NCI-H1092 treated with DMSO at 0.1 percent for 48 hours (cell line): ENCODE results near the gene USP17L10.
"Not testable (repeated sequence)": the region's sequence is repeated elsewhere in the genome, so short reads cannot be mapped to it uniquely, and the experiment has no call there.

Experiments
- DNase-seq: peaks from one replicate; lab custom pipeline; 2025; lab: John Stamatoyannopoulos, UW

Gene USP17L10, protein sequence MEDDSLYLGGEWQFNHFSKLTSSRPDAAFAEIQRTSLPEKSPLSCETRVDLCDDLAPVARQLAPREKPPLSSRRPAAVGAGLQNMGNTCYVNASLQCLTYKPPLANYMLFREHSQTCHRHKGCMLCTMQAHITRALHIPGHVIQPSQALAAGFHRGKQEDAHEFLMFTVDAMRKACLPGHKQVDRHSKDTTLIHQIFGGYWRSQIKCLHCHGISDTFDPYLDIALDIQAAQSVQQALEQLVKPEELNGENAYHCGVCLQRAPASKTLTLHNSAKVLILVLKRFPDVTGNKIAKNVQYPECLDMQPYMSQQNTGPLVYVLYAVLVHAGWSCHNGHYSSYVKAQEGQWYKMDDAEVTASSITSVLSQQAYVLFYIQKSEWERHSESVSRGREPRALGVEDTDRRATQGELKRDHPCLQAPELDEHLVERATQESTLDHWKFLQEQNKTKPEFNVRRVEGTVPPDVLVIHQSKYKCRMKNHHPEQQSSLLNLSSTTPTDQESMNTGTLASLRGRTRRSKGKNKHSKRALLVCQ

GRCh38 chr4:9210357-9210756 is at the start of gene USP17L10:
Gene USP17L10 (plus strand): TSS chr4:9210657. CDS start chr4:9210657, 0 bp downstream.
- DNase-seq, result not testable (repeated sequence)

DNA sequence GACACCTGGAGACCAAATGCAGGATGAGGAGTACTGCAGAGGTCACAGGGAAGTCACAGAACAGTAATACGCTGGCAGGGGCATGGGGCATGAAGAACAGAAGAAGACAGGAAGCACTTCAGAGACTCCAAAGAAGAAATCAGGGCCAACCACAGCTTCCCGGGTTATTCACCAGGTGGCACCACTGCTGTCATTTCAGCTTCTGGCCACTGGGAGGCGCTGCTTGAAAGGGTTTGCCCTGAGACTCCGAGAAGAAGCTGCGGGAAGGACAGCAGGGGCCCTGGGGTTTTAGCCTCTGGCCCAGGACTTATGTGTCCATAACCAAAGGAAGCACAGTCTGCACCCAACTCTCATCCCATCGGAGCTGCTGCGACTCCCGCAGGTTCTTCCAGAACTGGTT is 44.5 kb upstream of the USP17L10 start:
- DNase-seq, result not testable (repeated sequence)

DNA sequence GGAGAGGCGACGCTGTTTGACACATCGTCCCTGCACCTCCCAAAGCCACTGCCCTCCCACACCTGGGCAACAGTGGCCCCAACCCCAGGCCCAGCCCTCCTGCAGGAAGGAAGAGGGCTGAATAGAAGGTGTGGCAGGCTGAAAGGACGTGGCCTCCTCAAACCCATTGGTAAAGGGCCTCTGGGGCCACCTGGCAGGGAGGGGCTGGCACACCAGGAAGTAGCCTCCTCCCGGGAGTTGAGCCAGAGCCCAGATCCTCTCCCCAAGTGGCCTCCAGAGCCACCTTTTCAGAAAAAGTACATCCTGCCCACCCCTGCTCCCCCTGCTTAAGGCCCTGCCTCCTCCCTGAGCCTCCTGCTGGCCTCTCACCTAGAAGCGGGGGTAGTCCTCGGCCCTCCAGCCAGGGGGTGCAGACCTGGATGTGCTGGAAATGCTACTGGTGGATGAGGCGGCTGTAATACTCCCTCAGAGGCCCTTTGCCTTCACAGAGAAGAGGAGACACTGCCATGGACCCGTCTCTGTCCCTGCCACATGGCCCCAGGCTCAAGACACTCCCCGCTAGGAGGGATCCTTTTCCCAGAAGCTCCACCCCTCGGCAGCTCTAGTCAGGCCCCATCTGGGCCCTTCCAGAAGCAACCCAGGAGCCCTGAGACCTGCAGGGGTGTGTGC is 40.5 kb upstream of the USP17L10 start, which contains the start of gene FAM90A26:
FAM90A26 (plus strand) TSS at position 619 of the 669 bp plus-strand sequence. CDS start 2,764 bp downstream, outside the sequence.
- not testable (repeated sequence) for DNase-seq

GRCh38 chr4:9214701-9215100 is 4.2 kb downstream of the USP17L10 start:
- DNase-seq, result not testable (repeated sequence)

GRCh38 chr4:9215105-9215504 is 4.6 kb downstream of the USP17L10 start, which contains the start of gene USP17L11:
Gene USP17L11 (plus strand): TSS chr4:9215405. CDS start chr4:9215405, 0 bp downstream.
- not testable (repeated sequence) for DNase-seq

GRCh38 chr4:9219852-9220251 is 9.4 kb downstream of the USP17L10 start, which contains the start of gene USP17L12:
Gene USP17L12 (plus strand): TSS chr4:9220152. CDS start chr4:9220152, 0 bp downstream.
- DNase-seq, result not testable (repeated sequence)

GRCh38 chr4:9224596-9224995 is 14.1 kb downstream of the USP17L10 start, which contains the start of gene USP17L13:
Gene USP17L13 (plus strand): TSS chr4:9224896. CDS start chr4:9224896, 0 bp downstream.
- not testable (repeated sequence) for DNase-seq

DNA sequence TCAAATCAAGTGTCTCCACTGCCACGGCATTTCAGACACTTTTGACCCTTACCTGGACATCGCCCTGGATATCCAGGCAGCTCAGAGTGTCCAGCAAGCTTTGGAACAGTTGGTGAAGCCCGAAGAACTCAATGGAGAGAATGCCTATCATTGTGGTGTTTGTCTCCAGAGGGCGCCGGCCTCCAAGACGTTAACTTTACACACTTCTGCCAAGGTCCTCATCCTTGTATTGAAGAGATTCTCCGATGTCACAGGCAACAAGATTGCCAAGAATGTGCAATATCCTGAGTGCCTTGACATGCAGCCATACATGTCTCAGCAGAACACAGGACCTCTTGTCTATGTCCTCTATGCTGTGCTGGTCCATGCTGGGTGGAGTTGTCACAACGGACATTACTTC is 19.8 kb downstream of the USP17L10 start:
- DNase-seq, result not testable (repeated sequence)

GRCh38 chr4:9234085-9234484 is 23.6 kb downstream of the USP17L10 start, which contains the start of gene USP17L15:
Gene USP17L15 (plus strand): TSS chr4:9234385. CDS start chr4:9234385, 0 bp downstream.
- DNase-seq, result not testable (repeated sequence)

- DNase-seq, result not testable (repeated sequence)
These were observed 28.0 kb downstream of the USP17L10 start for GRCh38 chr4:9238461-9238860.

GRCh38 chr4:9243579-9243978 is 33.1 kb downstream of the USP17L10 start, which contains the start of gene USP17L17:
Gene USP17L17 (plus strand): TSS chr4:9243879. CDS start chr4:9243879, 0 bp downstream.
- not testable (repeated sequence) for DNase-seq

- not testable (repeated sequence) for DNase-seq
These were observed 37.7 kb downstream of the USP17L10 start, which contains the start of gene USP17L18 for GRCh38 chr4:9247953-9248680. Gene USP17L18 (plus strand): TSS chr4:9248630. CDS start chr4:9248630, 0 bp downstream.

DNA sequence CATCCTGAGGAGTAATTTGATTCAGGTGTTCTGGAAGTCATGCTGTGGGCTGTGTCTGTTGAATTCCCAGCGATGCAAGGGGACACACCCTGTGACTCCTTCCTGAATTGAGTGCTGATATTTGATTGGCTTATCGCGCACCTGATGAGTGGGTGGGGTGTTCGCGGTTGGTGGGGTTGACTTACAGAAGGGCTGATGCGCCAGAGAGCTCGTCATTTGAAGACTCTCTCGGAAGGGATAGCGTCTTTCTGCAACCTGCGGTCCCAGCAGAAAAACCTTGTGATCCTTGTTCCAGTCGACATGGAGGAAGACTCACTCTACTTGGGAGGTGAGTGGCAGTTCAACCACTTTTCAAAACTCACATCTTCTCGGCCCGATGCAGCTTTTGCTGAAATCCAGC is 42.6 kb downstream of the USP17L10 start, which contains the start of gene USP17L19:
USP17L19 (plus strand) TSS at position 301 of the 400 bp plus-strand sequence; CDS start at position 301, 0 bp downstream.
- DNase-seq, result not testable (repeated sequence)

DNA sequence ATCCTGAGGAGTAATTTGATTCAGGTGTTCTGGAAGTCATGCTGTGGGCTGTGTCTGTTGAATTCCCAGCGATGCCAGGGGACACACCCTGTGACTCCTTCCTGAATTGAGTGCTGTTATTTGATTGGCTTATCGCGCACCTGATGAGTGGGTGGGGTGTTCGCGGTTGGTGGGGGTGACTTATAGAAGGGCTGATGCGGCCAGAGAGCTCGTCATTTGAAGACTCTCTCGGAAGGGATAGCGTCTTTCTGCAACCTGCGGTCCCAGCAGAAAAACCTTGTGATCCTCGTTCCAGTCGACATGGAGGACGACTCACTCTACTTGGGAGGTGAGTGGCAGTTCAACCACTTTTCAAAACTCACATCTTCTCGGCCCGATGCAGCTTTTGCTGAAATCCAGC is 47.4 kb downstream of the USP17L10 start, which contains the start of gene USP17L20:
USP17L20 (plus strand) TSS at position 301 of the 400 bp plus-strand sequence; CDS start at position 301, 0 bp downstream.
- not testable (repeated sequence) for DNase-seq
